ENCODE results near the gene GPR89B.
"Not testable (repeated sequence)": the region's sequence is repeated elsewhere in the genome, so short reads cannot be mapped to it uniquely, and the experiment has no call there.

GPR89B gene

DNA sequence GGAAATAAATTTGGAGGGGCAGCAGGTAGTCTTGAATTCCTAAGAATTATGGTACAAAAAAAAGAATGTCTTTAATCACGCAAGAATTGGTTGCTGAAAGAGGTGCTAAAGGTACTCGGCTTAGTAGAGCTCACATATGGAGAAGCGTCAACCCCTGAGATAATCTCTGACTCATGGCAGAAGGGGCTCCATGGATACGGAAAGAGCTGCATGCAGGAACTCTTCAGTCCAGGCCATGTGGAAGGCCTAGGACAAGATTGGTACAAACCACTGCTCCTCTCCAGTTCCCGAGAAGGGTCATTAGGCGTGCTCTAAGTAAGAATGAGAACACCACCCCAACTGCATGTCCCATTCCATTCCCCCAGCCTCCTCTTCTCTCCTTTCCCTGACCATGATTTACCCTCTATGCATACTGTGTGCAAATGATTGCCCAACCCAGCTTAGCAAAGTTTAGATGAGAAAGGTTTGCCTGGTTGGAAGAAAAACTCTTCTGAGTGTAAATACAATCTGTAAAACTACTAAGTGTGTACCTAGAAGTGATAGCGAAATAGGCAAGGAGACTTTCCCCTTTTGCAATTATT lies 14.8 kb upstream of the GPR89B start:
- ATAC-seq (no peak), DNase-seq (no peak)
- no peaks in the 10 kb centered on the region for H3K4me1 Mint-ChIP-seq
- no peak overlapping the region for H3K4me3 Mint-ChIP-seq
- peaks cover 17% of the 10 kb centered on the region for H3K27me3 Mint-ChIP-seq
- no peak overlapping the region for H3K27ac Mint-ChIP-seq
- H3K9me3 Mint-ChIP-seq = no peaks in the 10 kb centered on the region

DNA sequence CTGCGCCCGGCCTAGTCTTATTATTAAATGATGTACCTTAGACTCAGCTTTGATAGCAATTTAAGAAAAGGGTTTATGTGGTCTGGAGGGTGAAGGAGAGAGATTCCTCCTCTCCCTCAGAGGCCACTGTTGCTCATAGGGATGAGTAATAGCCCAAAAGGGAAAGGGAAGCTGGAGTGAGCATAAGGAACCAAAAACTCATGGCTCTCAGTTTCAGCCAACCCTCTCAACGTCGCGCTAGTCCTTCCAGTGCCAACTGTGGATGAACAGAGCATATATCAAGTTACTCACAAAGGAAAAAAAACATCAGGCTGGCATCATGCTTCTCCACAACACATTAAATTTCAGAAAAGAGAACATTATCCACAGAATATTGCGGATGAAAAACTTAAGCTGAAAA lies 8.3 kb upstream of the GPR89B start:
- Mint-ChIP-seq H3K27ac (no peak overlapping the region), H3K9me3 (no peaks in the 10 kb centered on the region), H3K27me3 (peaks cover 17% of the 10 kb centered on the region), H3K4me1 (peaks cover 6% of the 10 kb centered on the region), H3K4me3 (no peak overlapping the region)
- DNase-seq (no peak), ATAC-seq (no peak)

DNA sequence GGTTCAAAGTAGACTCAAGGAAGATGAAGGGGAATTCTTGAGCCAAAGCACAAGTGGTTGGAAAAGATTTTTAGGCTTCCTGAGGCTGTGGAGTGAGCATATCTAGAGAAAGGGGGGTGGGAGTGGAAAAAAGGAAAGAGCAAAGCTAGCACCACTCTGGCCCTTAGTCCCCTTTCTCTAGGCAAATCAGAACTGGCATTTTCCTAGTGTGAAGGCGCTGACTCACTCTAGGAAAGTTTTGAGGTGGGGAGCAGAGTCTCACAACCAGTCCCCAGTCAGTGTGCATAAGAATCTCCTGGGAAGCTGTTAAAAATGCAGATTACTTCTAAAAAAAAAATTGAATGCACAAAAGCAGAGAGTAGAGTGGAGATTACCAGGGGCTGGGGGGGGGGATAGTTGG lies 3.4 kb upstream of the GPR89B start:
- Mint-ChIP-seq H3K9me3 (no peaks in the 10 kb centered on the region), H3K4me1 (peaks cover 9% of the 10 kb centered on the region), H3K27ac (peak overlapping the region in 1 of 2 donors; percentile 45), H3K4me3 (no peak overlapping the region), H3K27me3 (no peaks in the 10 kb centered on the region)
- no peak for ATAC-seq
- no peak for DNase-seq

DNA sequence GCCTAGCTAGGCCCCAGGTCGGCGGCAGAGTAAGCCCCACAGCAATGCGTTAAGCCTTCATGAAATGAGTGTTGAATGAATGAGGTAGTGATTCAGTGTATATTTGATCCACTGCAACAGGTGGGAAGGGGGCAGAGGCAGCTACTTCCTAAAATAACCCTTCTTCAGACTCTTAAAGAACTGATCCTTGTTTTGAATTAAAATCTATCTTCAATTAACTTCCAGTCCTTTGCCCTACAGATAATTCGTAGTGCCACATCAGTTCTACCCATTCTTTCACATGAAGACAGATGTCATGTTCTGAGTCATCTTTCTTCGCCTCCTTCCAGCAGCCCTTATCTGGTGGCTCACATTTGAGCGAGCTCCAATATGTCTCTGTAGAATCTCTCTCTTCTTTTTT lies 1.0 kb upstream of the GPR89B start:
- H3K27ac Mint-ChIP-seq, H3K4me3 Mint-ChIP-seq, H3K9me3 Mint-ChIP-seq, DNase-seq, H3K27me3 Mint-ChIP-seq, ATAC-seq: not testable (repeated sequence)
- peaks cover 31% of the 10 kb centered on the region for H3K4me1 Mint-ChIP-seq

DNA sequence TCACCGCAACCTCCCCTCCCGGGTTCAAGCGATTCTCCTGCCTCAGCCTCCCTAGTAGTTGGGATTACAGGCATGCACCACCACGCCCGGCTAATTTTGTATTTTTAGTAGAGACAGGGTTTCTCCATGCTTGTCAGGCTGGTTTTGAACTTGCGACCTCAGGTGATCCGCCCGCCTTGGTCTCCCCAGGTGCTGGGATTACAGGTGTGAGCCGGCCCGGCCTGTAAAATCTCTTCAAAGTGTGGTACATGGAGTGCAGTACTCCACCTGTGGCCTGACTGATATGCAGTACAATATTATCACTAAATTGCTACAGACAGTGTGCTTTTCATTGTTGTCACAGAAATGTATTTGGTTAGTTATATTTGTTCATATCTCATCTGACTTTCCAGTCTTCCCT lies 531 bp upstream of the GPR89B start:
- H3K27ac Mint-ChIP-seq, ATAC-seq, H3K4me3 Mint-ChIP-seq, H3K27me3 Mint-ChIP-seq, DNase-seq, H3K9me3 Mint-ChIP-seq: not testable (repeated sequence)
- H3K4me1 Mint-ChIP-seq = peaks cover 36% of the 10 kb centered on the region

DNA sequence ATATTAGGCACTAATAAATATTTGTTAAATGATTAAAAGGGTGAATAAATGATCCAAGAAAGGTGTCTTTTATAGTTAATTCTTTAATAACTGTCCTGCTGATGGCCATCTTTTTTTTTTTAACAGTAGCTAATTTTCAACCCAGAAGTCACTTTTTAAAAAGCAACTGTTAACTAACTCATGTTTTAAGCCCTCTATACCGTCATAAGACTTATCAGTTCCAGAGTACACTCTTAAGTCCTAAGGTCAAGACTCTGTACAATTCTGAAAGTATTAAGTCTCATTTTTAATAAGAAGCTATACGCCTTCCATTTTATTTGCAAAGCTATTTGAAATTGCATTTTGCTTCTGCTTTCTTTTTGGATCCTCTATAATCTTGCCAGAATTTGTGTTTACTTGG lies 2.9 kb downstream of the GPR89B start:
- H3K9me3 Mint-ChIP-seq, DNase-seq, H3K27me3 Mint-ChIP-seq, ATAC-seq: not testable (repeated sequence)
- H3K4me3 Mint-ChIP-seq = peak overlapping the region in 1 of 2 donors; percentile 55
- peaks cover 33% of the 10 kb centered on the region for H3K4me1 Mint-ChIP-seq
- peak overlapping the region in 1 of 2 donors; percentile 17 for H3K27ac Mint-ChIP-seq

DNA sequence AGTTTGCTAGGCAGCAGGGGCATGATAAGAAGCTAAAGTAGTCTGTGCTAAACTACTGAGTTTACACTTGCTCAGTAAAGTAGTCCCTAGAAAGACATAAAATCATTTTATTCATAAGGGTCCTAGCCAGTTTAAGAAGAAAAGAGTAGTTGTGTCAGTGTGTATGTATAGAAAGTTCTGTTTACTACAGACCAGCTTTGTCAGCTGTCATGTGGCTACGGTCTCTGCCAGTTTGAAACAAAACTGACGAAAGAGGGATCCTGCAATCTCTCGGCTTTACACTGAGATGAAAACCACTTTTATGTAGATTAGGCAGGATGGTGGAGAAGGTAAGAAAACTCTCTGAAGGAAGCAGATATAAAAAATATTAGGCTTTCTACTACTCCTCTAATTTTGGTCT lies 7.1 kb downstream of the GPR89B start:
- H3K4me1 Mint-ChIP-seq = peaks cover 30% of the 10 kb centered on the region
- H3K27me3 Mint-ChIP-seq, DNase-seq, H3K4me3 Mint-ChIP-seq, ATAC-seq, H3K27ac Mint-ChIP-seq, H3K9me3 Mint-ChIP-seq: not testable (repeated sequence)

DNA sequence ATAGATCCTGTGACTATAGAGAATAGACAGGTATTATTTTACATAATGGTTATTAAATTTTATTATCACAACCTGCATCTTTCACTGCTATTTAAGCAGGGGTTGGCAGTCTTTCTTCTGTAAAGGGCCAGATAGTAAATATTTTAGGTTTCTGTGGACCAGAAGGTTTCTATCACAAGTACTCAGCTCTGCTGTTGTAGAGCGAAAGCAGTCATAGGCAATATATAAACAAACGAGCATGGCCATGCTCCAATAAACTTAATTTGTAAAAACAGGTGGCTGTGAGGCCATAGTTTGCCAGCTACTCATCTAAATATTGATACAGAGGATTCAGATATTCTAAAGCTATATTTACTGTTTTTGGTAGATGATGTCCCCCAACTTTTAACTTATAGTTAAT lies 12.2 kb downstream of the GPR89B start:
- not testable (repeated sequence) for H3K4me1 Mint-ChIP-seq, H3K9me3 Mint-ChIP-seq, ATAC-seq, H3K27ac Mint-ChIP-seq, DNase-seq, H3K27me3 Mint-ChIP-seq, H3K4me3 Mint-ChIP-seq

DNA sequence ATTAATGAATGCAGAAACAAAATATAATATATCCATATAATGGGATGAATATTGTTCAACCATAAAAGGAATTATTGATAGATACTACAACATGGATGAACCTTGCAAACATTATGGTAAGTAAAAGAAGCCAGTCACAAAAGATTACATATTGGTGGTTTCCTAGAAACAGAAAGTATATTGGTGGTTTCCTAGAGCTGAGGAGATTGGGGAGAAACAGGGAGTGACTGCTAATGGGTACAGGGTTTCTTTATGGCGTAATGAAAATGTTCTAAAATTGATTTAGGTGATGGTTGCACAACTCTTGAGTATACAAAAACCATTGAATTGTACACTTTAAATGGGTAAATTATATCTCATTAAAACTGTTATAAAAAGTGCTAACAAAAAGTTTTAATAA lies 14.3 kb downstream of the GPR89B start:
- H3K27ac Mint-ChIP-seq, H3K4me3 Mint-ChIP-seq, H3K4me1 Mint-ChIP-seq, H3K9me3 Mint-ChIP-seq, DNase-seq, H3K27me3 Mint-ChIP-seq: not testable (repeated sequence)
- ATAC-seq = peak; percentile 45

DNA sequence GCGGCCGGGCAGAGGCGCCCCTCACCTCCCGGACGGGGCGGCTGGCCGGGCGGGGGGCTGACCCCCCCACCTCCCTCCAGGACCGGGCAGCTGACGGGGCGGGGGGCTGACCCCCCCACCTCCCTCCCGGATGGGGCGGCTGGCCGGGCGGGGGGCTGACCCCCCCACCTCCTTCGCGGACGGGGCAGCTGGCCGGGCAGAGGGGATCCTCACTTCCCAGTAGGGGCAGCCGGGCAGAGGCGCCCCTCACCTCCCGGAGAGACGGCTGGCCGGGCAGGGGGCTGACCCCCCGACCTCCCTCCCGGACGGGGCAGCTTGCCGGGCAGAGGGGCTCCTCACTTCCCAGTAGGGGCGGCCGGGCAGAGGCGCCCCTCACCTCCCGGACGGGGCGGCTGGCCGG lies 21.3 kb downstream of the GPR89B start:
- not testable (repeated sequence) for H3K4me3 Mint-ChIP-seq, DNase-seq, H3K27ac Mint-ChIP-seq, H3K27me3 Mint-ChIP-seq, H3K4me1 Mint-ChIP-seq, ATAC-seq, H3K9me3 Mint-ChIP-seq

DNA sequence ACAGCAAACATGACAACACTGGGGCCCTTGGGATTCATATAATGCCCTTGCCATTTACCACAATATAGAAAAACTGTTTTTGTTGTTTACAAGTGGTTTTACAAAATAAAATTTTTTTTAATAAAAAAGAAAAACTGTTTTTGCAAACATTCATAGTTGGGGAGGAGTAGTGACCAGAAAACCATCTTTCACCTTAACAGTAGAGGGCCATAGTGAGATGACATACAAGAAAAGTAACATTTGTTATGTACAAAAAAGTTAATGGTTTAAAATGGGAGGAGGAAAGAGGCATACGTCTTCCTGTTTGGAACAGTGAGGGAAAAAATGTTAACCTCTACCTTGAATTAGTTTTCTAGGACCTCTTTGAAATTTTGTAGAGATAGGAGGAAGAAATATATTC lies 30.7 kb downstream of the GPR89B start:
- ATAC-seq, H3K9me3 Mint-ChIP-seq, DNase-seq, H3K4me1 Mint-ChIP-seq, H3K27ac Mint-ChIP-seq, H3K27me3 Mint-ChIP-seq, H3K4me3 Mint-ChIP-seq: not testable (repeated sequence)

DNA sequence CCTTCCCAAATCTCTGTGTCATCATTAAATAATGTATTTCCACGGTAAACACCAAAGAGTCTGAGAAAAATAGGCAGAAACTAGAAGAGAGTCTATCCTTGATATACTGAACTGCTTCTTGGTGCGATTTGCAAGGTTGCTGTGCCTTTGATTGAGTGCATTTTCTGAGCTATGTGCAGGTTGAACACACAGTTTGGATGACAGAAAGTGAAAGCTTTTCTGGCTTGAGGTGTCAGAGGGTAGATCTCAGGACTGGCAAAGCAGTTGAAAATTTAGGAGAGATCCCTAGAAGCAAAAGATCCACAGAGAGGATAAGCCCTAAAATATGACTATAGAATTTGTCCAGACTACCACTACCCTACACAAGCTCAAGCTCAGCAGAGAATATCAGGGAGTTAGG lies 31.5 kb downstream of the GPR89B start:
- not testable (repeated sequence) for H3K4me3 Mint-ChIP-seq, H3K9me3 Mint-ChIP-seq, H3K27ac Mint-ChIP-seq, H3K27me3 Mint-ChIP-seq, DNase-seq, H3K4me1 Mint-ChIP-seq
- ATAC-seq = peak; percentile 57

DNA sequence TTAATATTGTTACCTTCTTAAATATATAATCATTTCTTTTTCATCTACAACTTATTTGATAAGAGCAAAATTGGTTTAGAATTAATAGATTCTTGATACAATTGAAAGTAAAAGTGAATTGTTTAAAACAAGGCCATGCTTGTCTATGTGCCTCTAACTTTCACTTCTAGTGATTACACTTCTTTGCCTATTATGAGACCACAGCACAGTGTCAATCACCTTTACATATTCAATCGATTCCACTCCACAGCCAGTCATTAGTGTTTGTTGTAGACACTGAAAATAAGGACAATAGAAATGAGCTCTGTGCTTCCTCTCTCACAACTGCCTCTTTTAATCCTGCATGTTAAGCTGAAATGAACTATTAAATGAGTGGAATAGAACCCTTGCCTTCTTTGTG lies 36.4 kb downstream of the GPR89B start:
- H3K27me3 Mint-ChIP-seq, H3K9me3 Mint-ChIP-seq, H3K27ac Mint-ChIP-seq, H3K4me3 Mint-ChIP-seq, H3K4me1 Mint-ChIP-seq, DNase-seq: not testable (repeated sequence)
- ATAC-seq = peak; percentile 75

DNA sequence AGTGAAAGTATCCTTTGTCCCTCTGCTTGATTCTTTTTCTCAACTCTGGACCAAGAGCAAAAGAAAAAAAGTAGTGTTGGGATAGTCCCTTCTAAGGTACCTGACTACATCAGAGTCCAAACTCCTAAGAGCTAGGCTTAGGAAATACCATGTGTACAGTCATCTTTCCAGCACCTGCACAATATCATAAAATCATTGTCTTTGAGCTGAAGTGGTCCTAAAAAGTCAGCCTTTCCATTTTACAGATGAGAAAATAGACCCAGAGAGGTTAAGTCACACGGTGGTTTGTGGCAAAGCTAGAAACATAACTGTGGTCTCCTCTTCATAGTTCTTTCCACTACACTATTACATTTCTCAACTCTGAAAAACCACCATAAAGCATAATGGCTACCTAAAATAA lies 38.4 kb downstream of the GPR89B start:
- not testable (repeated sequence) for H3K4me3 Mint-ChIP-seq, H3K27me3 Mint-ChIP-seq, H3K9me3 Mint-ChIP-seq, H3K4me1 Mint-ChIP-seq, H3K27ac Mint-ChIP-seq, DNase-seq
- peak; percentile 95 for ATAC-seq

DNA sequence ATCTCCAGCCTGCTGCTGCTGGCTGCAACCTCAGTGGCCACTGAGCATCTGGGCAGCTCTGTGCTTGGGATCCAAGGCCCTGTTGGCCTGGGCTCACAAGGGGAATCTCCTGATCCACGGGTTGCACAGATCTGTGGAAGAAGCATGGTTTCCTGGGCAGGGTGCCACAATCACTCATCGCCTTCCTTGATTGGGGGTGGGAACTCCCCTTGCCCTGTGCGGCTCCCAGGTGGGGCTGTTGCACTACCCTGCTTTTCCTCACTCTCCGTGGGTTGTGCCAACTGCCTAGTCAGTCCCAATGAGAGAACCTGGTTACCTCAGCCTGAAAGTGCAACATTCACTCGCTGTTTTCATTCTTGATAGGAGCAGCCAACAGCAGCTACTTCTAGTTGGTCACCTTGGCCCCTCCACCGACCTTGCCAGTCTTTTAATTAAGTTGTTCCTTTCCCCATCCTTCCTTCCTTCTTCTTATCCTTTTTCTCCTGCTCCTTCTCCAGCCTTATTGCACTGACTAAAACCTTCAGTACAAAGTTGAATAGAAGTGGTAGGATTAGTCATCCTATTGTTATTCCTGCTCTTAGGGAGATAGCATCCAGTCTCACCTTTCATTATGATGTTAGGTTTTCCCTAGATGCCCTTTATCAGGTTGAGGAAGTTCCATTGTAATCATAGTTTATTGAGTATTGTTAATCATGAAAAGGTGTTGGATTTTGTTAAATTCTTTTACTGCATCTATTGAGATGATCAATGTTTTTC lies 50.9 kb downstream of the GPR89B start:
- not testable (repeated sequence) for H3K27ac Mint-ChIP-seq
- peak; percentile 73 for ATAC-seq

DNA sequence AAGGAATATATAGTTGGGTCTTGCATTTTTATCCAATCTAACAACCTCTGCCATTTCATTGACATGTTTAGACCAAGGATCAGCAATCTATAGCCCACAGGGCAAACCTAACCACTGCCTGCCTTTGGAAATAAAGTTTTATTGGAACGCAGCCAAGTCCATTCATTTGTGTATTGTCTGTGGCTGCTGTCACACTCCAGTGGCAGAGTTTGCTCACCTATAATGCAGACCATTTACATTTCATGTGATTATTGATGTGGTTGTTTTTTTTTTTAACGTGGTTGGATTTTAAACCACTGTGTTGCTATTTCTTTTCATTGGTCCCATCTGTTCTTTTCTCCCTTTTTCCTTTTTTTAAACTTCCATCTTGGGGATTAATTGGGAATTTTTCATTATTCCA lies 57.2 kb downstream of the GPR89B start:
- H3K9me3 Mint-ChIP-seq, H3K4me3 Mint-ChIP-seq, H3K4me1 Mint-ChIP-seq, H3K27me3 Mint-ChIP-seq: not testable (repeated sequence)
- H3K27ac Mint-ChIP-seq = peak overlapping the region in 1 of 2 donors; percentile 39
- DNase-seq (peak in 1 of 2 donors; percentile 45), ATAC-seq (peak; percentile 95)

More for the DNA sequence above, 50.9 kb downstream of the GPR89B start:
- H3K9me3 Mint-ChIP-seq, H3K4me3 Mint-ChIP-seq, DNase-seq, H3K4me1 Mint-ChIP-seq, H3K27me3 Mint-ChIP-seq: not testable (repeated sequence)

DNA sequence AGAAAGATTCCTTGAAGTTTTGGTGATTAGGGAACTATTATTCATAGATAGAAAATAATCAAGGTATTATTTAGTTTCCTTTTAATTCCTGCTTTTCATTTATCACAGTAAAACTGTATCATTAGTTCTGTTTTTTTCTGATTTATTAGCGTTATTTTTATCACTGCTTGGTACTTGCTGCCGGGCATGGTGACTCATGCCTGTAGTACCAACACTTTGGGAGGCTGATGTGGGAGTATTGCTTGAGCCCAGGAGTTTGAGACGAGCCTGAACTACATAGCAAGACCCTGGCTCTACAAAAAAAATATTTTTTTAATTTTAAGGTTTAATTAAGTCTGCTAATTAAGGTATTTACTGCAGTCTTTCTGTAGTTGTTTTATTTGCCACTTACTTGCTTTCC lies 59.7 kb downstream of the GPR89B start:
- DNase-seq, ATAC-seq, H3K9me3 Mint-ChIP-seq, H3K27ac Mint-ChIP-seq, H3K27me3 Mint-ChIP-seq, H3K4me3 Mint-ChIP-seq, H3K4me1 Mint-ChIP-seq: not testable (repeated sequence)

All from stimulated activated naive CD8-positive, alpha-beta T cell treated with anti-CD3 and anti-CD28 coated beads, Interleukin-15, amount 100 ng/mL, for 72 hours (primary cell).